D721Med (cell line): ENCODE data around the gene RNF144B.
"Not testable (repeated sequence)": the region's sequence is repeated elsewhere in the genome, so short reads cannot be mapped to it uniquely, and the experiment has no call there.

Source experiments
- DNase-seq: peaks from one replicate; pipeline ENCODE4 v3.0.0; 2011; ENCODE audit warnings: low spot score; ENCODE audit not compliant: insufficient read length
- FAIRE-seq: peaks from 2 replicates; lab custom pipeline; 2011; peaks lifted over from hg19 to GRCh38; lab: Jason Lieb, UNC
- TF ChIP-seq, protein P1 (sequence below): IDR thresholded peaks from 2 replicates; pipeline ENCODE4 v1.5.1; 2012; ENCODE audit warnings: mild to moderate bottlenecking, control low read depth; ENCODE audit not compliant: insufficient read depth; ENCODE audit errors: missing control alignments

The RNF144B gene

GRCh38 chr6:18395177-18395855 lies 8.2 kb downstream of the RNF144B start:
- DNase-seq (no peak), FAIRE-seq (no peak)
- TF ChIP-seq, protein P1, sequence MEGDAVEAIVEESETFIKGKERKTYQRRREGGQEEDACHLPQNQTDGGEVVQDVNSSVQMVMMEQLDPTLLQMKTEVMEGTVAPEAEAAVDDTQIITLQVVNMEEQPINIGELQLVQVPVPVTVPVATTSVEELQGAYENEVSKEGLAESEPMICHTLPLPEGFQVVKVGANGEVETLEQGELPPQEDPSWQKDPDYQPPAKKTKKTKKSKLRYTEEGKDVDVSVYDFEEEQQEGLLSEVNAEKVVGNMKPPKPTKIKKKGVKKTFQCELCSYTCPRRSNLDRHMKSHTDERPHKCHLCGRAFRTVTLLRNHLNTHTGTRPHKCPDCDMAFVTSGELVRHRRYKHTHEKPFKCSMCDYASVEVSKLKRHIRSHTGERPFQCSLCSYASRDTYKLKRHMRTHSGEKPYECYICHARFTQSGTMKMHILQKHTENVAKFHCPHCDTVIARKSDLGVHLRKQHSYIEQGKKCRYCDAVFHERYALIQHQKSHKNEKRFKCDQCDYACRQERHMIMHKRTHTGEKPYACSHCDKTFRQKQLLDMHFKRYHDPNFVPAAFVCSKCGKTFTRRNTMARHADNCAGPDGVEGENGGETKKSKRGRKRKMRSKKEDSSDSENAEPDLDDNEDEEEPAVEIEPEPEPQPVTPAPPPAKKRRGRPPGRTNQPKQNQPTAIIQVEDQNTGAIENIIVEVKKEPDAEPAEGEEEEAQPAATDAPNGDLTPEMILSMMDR = no peak

DNA sequence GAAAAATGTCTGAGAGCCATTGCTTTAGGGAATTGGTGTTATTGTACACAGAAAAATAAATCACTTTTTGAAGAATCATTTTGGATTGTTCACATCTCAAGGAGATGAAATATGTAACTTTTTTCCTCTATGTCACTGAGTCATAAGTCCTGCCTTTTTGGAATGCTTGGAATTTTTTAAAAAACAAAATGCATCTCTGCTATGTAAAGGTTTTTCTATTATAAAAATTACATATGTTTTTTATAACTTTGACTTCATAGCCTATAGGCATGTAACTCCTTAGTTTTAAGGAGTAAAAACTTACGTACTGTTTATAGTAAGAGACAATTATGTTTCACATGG lies 8.7 kb downstream of the RNF144B start:
- TF ChIP-seq, protein P1 = no peak
- DNase-seq (no peak), FAIRE-seq (no peak)

- TF ChIP-seq, protein P1 = no peak
- FAIRE-seq = no peak
- DNase-seq = no peak
Measured at GRCh38 chr6:18397701-18398100, 10.6 kb downstream of the RNF144B start.

GRCh38 chr6:18398225-18398624 lies 11.1 kb downstream of the RNF144B start:
- DNase-seq, FAIRE-seq: not testable (repeated sequence)

DNA sequence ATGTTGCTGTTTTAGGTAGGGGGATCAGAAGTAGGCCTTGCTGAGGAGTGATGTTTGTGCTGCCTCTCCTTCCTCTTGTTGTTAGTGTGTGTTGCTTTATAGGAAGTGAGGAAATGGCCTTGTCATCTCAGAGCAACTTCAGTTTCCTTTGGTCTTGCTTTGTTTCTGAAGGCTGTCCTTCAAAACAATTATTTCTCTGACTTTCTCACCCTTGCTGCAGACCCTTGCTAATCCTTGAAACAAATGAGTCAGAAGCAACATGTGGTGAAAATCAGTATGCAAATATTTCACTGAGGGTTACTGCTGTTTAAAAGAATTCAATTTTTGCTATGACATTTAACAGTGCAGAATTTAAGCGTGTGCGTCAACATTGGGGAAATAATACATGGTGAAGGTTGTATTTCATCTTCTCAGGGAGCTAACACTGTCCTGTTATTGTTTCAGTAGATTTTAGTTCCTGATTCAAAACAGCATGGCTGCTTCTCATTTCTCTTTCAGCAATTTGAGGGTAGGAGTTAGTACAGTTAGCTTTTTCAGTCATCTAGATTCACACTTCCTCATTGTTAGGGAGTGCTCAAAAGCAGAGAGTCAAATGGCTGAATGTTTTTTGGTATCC lies 13.8 kb downstream of the RNF144B start:
- TF ChIP-seq, protein P1 = no peak
- DNase-seq (no peak), FAIRE-seq (no peak)

DNA sequence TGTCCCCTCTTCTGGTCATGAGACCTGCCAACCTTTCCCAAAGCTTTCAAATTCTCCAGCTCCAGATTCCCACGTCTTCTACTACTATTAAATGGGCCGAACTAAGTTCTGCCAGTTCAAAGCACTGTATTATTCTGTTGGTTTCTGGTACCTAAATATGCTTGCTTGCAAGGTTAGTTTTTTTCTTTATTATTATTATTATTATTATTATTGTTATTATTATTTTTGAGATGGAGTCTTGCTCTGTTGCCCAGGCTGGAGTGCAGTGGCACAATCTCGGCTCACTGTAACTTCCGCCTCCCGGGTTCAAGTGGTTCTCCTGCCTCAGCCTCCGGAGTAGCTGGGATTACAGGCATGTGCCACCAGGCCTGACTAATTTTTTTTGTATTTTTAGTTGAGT lies 17.8 kb downstream of the RNF144B start:
- not testable (repeated sequence) for FAIRE-seq, DNase-seq

DNA sequence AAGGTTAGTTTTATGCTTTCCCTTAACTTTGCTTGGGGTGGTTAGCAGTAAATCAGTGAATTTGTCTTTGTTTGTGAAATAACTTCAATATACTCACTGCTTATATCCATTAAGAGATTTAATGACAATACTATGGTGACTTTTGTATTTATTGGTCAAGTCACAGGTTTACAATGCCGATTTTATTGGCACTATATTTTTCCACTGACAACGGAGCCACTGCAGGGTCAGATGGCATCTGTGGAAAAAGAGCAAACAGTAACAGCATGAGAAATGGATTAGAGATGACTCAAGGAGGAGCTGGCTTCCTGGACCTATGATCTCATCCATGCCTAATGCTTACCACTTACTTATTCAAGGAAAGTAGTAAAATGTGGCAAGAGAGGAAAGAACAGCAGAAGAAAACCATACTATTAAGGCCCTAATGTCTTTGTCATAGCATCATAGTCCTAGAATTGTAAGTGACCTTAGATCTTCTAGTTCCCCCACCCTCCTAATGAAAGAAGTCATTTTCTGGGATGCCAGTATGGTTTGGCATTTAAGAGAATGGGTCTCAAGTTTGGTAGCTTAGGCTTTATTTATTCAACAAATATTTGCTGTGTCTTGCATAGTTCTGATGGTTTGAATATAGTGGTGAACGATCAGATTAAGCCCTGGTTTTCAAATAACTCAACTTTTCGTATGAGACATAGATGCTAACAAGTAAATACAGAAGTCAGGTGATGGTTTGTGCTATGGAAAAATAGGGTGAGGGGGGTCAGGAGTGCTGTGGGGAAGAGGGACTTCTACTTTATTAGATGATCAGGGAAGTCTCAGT lies 18.5 kb downstream of the RNF144B start:
- no peak for FAIRE-seq
- DNase-seq = no peak
- TF ChIP-seq, protein P1 = no peak
